ENCODE data around the gene TMC6. TPM values are rescaled to one million over a fixed set of nuclear protein-coding genes. Genes with fewer than 3 reads are reported as not detected.

TMC6 gene
- total and polyA plus RNA-seq, 2 of the 13 experiments (the other 11 are each of a cell fraction or from before 2014, with no cell fraction given): 48.4 to 99.1 TPM

GRCh38 chr17:78137392-78138203, 9.0 kb upstream of the TMC6 start (continued):
- no peak for TF ChIP-seq RBFOX2 (IDR thresholded peaks at IDR 0.05; ENCODE audit: low read depth, low read length)
- no peak for TF ChIP-seq CHD2 (IDR thresholded peaks at IDR 0.05; ENCODE audit: low read depth, low read length)
- no peak for TF ChIP-seq ZBTB21 (CRISPR knock-in tag; IDR thresholded peaks at IDR 0.05)
- no peak for TF ChIP-seq RFX3 (CRISPR knock-in tag; IDR thresholded peaks at IDR 0.05)
- peak; percentile 18; the same call in 1 of the 2 replicates for TF ChIP-seq ZNF280B (CRISPR knock-in tag; IDR thresholded peaks at IDR 0.05; ENCODE audit: borderline replicate concordance)
- no peak for TF ChIP-seq FOXK1 (CRISPR knock-in tag; IDR thresholded peaks at IDR 0.05; ENCODE audit: borderline replicate concordance, low read depth)
- TF ChIP-seq ARID4A (CRISPR knock-in tag; IDR thresholded peaks at IDR 0.05; ENCODE audit: borderline replicate concordance): peak; percentile 12; the same call in 1 of the 2 replicates
- no peak for TF ChIP-seq ZFP90 (CRISPR knock-in tag; IDR thresholded peaks at IDR 0.05; ENCODE audit: borderline replicate concordance)
- TF ChIP-seq FOXK2 (IDR thresholded peaks at IDR 0.05): no peak
- peak; percentile 12; the same call in 1 of the 2 replicates for TF ChIP-seq HNF4A (CRISPR knock-in tag; IDR thresholded peaks at IDR 0.05)
- no peak; the same call in 1 of the 2 replicates for TF ChIP-seq MEIS2 (CRISPR knock-in tag; IDR thresholded peaks at IDR 0.05)
- no peak for TF ChIP-seq TRIM24 (CRISPR knock-in tag; IDR thresholded peaks at IDR 0.05)
- peak; percentile 60 for TF ChIP-seq ZNF598 (CRISPR knock-in tag; IDR thresholded peaks at IDR 0.05; ENCODE audit: borderline replicate concordance)
- no peak for TF ChIP-seq DR1 (CRISPR knock-in tag; IDR thresholded peaks at IDR 0.05)
- TF ChIP-seq ZFP82 (CRISPR knock-in tag; IDR thresholded peaks at IDR 0.05; ENCODE audit: borderline replicate concordance): no peak
- no peak for TF ChIP-seq KDM6A (CRISPR knock-in tag; IDR thresholded peaks at IDR 0.05; ENCODE audit: low read depth)
- no peak for TF ChIP-seq FOXP1 (IDR thresholded peaks at IDR 0.05)
- no peak for TF ChIP-seq FOXP1 (CRISPR knock-in tag; IDR thresholded peaks at IDR 0.05)
- no peak for TF ChIP-seq ISX (CRISPR knock-in tag; conservative IDR thresholded peaks at IDR 0.05)
- TF ChIP-seq ZNF550 (CRISPR knock-in tag; IDR thresholded peaks at IDR 0.05; ENCODE audit: borderline replicate concordance): no peak; the same call in 1 of the 2 replicates
- TF ChIP-seq KAT2B (IDR thresholded peaks at IDR 0.05; ENCODE audit: borderline replicate concordance, low read depth, low read length): no peak
- peak; percentile 34 for TF ChIP-seq THAP9 (CRISPR knock-in tag; IDR thresholded peaks at IDR 0.05; ENCODE audit: borderline replicate concordance)

Measured in HepG2 (cell line).